Neural cell (in vitro differentiated cells): ENCODE measurements around the gene TMEM247. TPM values are rescaled to one million over a fixed set of nuclear protein-coding genes. Genes with fewer than 3 reads are reported as not detected.

Source experiments
- H2AFZ ChIP-seq: fragments of 200-600, 300-800 bp; sonication (generic), shearing (Covaris generic); 2 replicates; pipeline ENCODE4 v1.6.0; 2014; ENCODE audit warnings: low read depth, mild to moderate bottlenecking, antibody characterized with exemption, low read length, moderate library complexity
- H3F3A ChIP-seq: fragments of 200-600 bp; shearing (Covaris generic); 2 replicates; pipeline ENCODE4 v1.6.1; 2016; ENCODE audit warnings: mild to moderate bottlenecking, moderate library complexity, mixed read lengths, antibody characterized with exemption, low read length; ENCODE audit not compliant: insufficient read depth, poor library complexity, severe bottlenecking
- H3K27ac ChIP-seq: fragments of 200-600, 300-800 bp; sonication (generic), shearing (Covaris generic); 2 replicates; pipeline ENCODE4 v1.5.1; 2014; ENCODE audit warnings: mild to moderate bottlenecking, low read length, moderate library complexity
- H3K27me3 ChIP-seq: fragments of 300-800, 200-600 bp; sonication (generic), shearing (Covaris generic); 2 replicates; pipeline ENCODE4 v1.6.0; 2014; ENCODE audit warnings: mild to moderate bottlenecking, low read depth, low read length, moderate library complexity; ENCODE audit not compliant: insufficient read depth
- H3K36me3 ChIP-seq: fragments of 300-800, 200-600 bp; sonication (generic), shearing (Covaris generic); 2 replicates; pipeline ENCODE4 v1.5.1; 2014; ENCODE audit warnings: mild to moderate bottlenecking, antibody characterized with exemption, low read length, moderate library complexity; ENCODE audit not compliant: insufficient read depth
- H3K4me2 ChIP-seq: fragments of 300-800, 200-600 bp; sonication (generic), shearing (Covaris generic); 2 replicates; pipeline ENCODE4 v1.6.0; 2014; ENCODE audit warnings: mild to moderate bottlenecking, low read length
- H3K4me3 ChIP-seq: fragments of 300-800, 200-600 bp; sonication (generic), shearing (Covaris generic); 2 replicates; pipeline ENCODE4 v1.5.1; 2014; ENCODE audit warnings: mild to moderate bottlenecking, low read length, moderate library complexity
- H3K79me2 ChIP-seq: fragments of 200-600 bp; shearing (Covaris generic); replicated peaks from 2 replicates; pipeline ENCODE4 v1.6.0; 2014; ENCODE audit warnings: mild to moderate bottlenecking, low read length, moderate library complexity; ENCODE audit not compliant: insufficient read depth
- H3K9ac ChIP-seq: fragments of 300-800, 200-600 bp; sonication (generic), shearing (Covaris generic); 2 replicates; pipeline ENCODE4 v1.6.1; 2016; ENCODE audit warnings: mild to moderate bottlenecking, low read length, mixed read lengths
- H3K9me2 ChIP-seq: fragments of 200-600 bp; shearing (Covaris generic); 2 replicates; pipeline ENCODE4 v1.6.1; 2016; ENCODE audit warnings: mild to moderate bottlenecking, low read length, mixed read lengths; ENCODE audit not compliant: insufficient read depth
- H3K9me3 ChIP-seq: fragments of 200-600, 300-800 bp; sonication (generic), shearing (Covaris generic); 2 replicates; pipeline ENCODE4 v1.6.1; 2016; ENCODE audit warnings: mild to moderate bottlenecking, mixed run types, low read length, moderate library complexity, mixed read lengths
- H4K20me1 ChIP-seq: fragments of 200-600 bp; shearing (Covaris generic); 2 replicates; pipeline ENCODE4 v1.6.1; 2016; ENCODE audit warnings: mild to moderate bottlenecking, mixed run types; ENCODE audit not compliant: insufficient read depth
- EP300 ChIP-seq: fragments of 450-650 bp; conservative IDR thresholded peaks from 2 replicates; pipeline ENCODE4 v1.6.1; 2014; ENCODE audit warnings: antibody characterized with exemption, mild to moderate bottlenecking, moderate library complexity; ENCODE audit not compliant: poor library complexity, severe bottlenecking
- EZH2 ChIP-seq: fragments of 200-600, 300-800 bp; shearing (Covaris generic), sonication (generic); IDR thresholded peaks from 2 replicates; pipeline ENCODE4 v1.6.1; 2014; ENCODE audit warnings: antibody characterized with exemption, low read length, borderline replicate concordance, mild to moderate bottlenecking; ENCODE audit not compliant: insufficient read depth, poor library complexity, severe bottlenecking
- MXI1 ChIP-seq: fragments of 450-650 bp; conservative IDR thresholded peaks from 2 replicates; pipeline ENCODE4 v1.6.1; 2014; ENCODE audit warnings: antibody characterized with exemption, mild to moderate bottlenecking; ENCODE audit not compliant: poor library complexity, severe bottlenecking
- POLR2AphosphoS5 ChIP-seq: IDR thresholded peaks from 2 replicates; pipeline ENCODE4 v1.6.1; 2012
- RAD21 ChIP-seq: fragments of 450-650 bp; conservative IDR thresholded peaks from 2 replicates; pipeline ENCODE4 v1.6.1; 2014; ENCODE audit warnings: antibody characterized with exemption, mild to moderate bottlenecking, moderate library complexity
- SMC3 ChIP-seq: fragments of 450-650 bp; conservative IDR thresholded peaks from 2 replicates; pipeline ENCODE4 v1.6.1; 2014; ENCODE audit warnings: antibody characterized with exemption, mild to moderate bottlenecking, moderate library complexity; ENCODE audit not compliant: poor library complexity
- TAF1 ChIP-seq: IDR thresholded peaks from 2 replicates; pipeline ENCODE4 v1.6.1; 2012; ENCODE audit warnings: low read depth
- polyA plus RNA-seq: library from polyadenylated mRNA; depleted of rRNA; stranded (reverse); fragments of >200 nt; gene quantifications from 2 replicates; pipeline ENCODE4 v1.2.3, GENCODE V29; 2014
- TF ChIP-seq, protein P1 (sequence below): fragments of 450-650 bp; IDR thresholded peaks from 2 replicates; pipeline ENCODE4 v1.5.1; 2014; ENCODE audit warnings: antibody characterized with exemption, mild to moderate bottlenecking, moderate library complexity; ENCODE audit not compliant: poor library complexity, severe bottlenecking
- TF ChIP-seq, protein P2 (sequence below): IDR thresholded peaks from 2 replicates; pipeline ENCODE4 v1.6.1; 2012; ENCODE audit warnings: borderline replicate concordance

TMEM247 gene
- polyA plus RNA-seq, 1 donor from 2014 or later, result not detected

DNA sequence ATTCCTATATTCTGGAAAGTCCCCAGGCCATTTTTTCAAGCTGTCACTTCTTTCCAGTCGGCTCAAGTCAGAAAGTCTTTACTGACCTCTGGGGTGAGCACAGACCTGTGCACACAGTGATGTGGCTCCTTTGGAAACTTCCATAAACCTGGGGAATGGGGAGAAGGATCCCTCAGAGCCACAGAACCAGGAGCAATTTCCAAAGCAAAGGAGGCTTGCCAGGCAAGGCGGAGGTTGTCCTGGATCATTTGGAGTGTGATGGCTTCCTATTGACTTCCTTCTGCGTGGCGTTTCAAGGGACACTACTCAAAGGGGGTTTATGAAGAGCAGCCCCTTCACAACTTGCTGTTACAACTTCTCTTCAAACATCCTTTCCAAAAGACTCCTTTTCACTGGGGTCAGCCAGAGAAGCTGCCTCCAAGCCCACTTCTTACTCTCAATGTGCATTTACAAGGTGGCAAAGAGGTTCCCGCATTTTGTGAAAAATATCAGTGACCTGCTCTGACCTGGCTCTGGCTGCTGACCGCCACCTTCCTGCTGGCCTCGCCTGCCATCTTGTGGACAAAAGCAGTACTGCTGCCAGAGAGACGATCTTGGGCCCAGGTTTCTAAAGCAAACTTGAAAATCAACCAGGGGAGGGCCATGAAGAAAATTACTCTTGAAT, 18.2 kb upstream of the TMEM247 start:
- Histone ChIP-seq H3K4me3 (no peak overlapping the region), H3K36me3 (no peaks in the 10 kb centered on the region), H3K27ac (no peak overlapping the region), H3K9me3 (no peaks in the 10 kb centered on the region), H2AFZ (no peak overlapping the region), H3K9me2 (no peaks in the 10 kb centered on the region), H4K20me1 (no peaks in the 10 kb centered on the region), H3K4me2 (no peak overlapping the region), H3K27me3 (no peaks in the 10 kb centered on the region), H3F3A (no peaks in the 10 kb centered on the region), H3K9ac (no peak overlapping the region), H3K79me2 (no peaks in the 10 kb centered on the region)
- TF ChIP-seq EZH2 (no peak), RAD21 (peak; percentile 99), EP300 (peak; percentile 24), SMC3 (peak; percentile 99), MXI1 (no peak)
- TF ChIP-seq, protein P1, sequence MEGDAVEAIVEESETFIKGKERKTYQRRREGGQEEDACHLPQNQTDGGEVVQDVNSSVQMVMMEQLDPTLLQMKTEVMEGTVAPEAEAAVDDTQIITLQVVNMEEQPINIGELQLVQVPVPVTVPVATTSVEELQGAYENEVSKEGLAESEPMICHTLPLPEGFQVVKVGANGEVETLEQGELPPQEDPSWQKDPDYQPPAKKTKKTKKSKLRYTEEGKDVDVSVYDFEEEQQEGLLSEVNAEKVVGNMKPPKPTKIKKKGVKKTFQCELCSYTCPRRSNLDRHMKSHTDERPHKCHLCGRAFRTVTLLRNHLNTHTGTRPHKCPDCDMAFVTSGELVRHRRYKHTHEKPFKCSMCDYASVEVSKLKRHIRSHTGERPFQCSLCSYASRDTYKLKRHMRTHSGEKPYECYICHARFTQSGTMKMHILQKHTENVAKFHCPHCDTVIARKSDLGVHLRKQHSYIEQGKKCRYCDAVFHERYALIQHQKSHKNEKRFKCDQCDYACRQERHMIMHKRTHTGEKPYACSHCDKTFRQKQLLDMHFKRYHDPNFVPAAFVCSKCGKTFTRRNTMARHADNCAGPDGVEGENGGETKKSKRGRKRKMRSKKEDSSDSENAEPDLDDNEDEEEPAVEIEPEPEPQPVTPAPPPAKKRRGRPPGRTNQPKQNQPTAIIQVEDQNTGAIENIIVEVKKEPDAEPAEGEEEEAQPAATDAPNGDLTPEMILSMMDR, result peak; percentile 99

DNA sequence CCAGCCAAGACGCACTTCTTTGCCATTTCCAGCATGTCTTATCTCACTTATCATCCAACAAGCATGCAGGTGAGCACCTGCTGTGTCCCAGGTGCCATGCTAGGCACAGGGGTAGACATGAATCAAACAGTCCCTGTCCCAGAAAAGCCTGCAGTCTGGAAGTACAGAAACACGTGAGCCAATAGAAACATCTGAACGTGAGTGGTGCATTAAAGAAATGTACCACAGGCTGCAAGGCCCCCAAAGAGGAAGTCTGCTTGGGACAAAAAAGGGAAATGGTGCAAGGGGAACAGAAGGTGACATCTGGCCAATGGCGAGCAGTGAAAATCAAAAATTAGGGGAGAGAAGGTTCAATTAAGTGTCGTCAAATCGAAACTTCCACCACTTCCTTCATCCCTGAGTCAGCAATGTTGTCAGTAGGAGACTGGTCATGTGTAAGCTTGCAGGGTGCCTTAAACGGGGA, 17.6 kb upstream of the TMEM247 start:
- TF ChIP-seq TAF1 (no peak), POLR2AphosphoS5 (no peak), RAD21 (no peak), EZH2 (no peak), SMC3 (no peak), MXI1 (no peak), EP300 (no peak)
- TF ChIP-seq, protein P2, sequence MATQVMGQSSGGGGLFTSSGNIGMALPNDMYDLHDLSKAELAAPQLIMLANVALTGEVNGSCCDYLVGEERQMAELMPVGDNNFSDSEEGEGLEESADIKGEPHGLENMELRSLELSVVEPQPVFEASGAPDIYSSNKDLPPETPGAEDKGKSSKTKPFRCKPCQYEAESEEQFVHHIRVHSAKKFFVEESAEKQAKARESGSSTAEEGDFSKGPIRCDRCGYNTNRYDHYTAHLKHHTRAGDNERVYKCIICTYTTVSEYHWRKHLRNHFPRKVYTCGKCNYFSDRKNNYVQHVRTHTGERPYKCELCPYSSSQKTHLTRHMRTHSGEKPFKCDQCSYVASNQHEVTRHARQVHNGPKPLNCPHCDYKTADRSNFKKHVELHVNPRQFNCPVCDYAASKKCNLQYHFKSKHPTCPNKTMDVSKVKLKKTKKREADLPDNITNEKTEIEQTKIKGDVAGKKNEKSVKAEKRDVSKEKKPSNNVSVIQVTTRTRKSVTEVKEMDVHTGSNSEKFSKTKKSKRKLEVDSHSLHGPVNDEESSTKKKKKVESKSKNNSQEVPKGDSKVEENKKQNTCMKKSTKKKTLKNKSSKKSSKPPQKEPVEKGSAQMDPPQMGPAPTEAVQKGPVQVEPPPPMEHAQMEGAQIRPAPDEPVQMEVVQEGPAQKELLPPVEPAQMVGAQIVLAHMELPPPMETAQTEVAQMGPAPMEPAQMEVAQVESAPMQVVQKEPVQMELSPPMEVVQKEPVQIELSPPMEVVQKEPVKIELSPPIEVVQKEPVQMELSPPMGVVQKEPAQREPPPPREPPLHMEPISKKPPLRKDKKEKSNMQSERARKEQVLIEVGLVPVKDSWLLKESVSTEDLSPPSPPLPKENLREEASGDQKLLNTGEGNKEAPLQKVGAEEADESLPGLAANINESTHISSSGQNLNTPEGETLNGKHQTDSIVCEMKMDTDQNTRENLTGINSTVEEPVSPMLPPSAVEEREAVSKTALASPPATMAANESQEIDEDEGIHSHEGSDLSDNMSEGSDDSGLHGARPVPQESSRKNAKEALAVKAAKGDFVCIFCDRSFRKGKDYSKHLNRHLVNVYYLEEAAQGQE, result no peak
- TF ChIP-seq, protein P1, result no peak
- no peak overlapping the region for H2AFZ ChIP-seq
- H3K27ac ChIP-seq, result no peak overlapping the region
- H3K9me3 ChIP-seq, result no peaks in the 10 kb centered on the region
- no peaks in the 10 kb centered on the region for H3K27me3 ChIP-seq
- H3K9ac ChIP-seq, result no peak overlapping the region
- H3K4me2 ChIP-seq, result no peak overlapping the region
- no peaks in the 10 kb centered on the region for H4K20me1 ChIP-seq
- no peaks in the 10 kb centered on the region for H3K9me2 ChIP-seq
- no peak overlapping the region for H3K4me3 ChIP-seq
- H3K79me2 ChIP-seq, result no peaks in the 10 kb centered on the region
- H3K36me3 ChIP-seq, result no peaks in the 10 kb centered on the region
- no peaks in the 10 kb centered on the region for H3F3A ChIP-seq
